ENCODE results near the gene DNAI7.
A peak's percentile ranks its signal among the peaks of the same experiment; 100 is the strongest.

Gene DNAI7

DNA sequence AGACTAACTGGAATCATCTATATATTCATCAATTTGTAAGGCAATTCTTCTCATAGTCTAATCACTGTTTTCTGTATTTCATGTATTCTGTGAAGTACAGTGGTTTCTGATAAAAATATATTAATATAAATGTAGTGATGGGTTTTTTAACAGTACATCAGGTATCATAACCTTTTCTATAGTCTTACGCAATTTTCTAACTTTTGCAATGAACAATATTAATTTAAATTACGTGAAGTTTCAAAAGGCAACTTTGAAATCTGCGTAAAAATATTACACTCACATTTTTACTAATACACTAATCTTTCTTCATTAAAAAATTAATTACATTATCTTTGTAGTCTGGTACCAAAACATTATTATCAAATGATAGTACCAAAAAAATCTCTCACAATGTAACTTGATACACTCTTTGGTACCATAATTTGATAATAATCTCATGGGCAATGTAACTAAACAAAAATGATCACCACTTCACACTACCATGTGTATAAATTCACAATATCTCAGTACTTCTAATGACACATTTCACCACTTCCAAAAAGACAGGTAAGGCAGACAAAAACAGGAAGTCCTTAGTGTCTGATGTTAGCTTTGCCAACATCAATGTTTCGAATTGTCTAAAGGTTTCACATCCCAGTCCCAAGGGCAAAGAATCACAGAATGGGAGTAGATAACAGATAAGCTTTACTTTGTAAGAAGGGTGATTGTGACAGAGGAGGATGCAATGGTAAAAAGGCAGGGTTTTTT, 8.7 kb downstream of the DNAI7 start:
- no peak for DNase-seq (ENCODE audit: low spot score)

DNA sequence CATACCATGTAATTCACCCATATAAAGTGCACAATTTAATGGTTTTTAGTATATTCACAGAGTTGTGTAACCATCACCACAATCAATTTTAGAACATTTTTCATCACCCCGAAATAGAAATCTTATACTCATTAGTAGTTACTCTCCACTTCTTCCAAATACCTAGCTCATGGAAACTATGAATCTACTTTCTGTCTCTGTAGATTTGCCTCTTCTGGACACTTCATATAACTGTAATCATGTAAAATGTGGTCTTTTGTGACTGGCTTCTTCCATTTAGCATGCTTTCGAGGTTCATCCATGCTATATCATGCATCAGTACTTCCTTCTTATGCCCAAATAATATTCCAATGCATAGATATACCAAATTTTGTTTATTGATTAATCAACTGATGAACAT, 10.8 kb downstream of the DNAI7 start:
- no peak for DNase-seq (ENCODE audit: low spot score)

- DNase-seq (ENCODE audit: low spot score): no peak
Observed at GRCh38 chr12:25182765-25183164, 12.2 kb downstream of the DNAI7 start.

DNA sequence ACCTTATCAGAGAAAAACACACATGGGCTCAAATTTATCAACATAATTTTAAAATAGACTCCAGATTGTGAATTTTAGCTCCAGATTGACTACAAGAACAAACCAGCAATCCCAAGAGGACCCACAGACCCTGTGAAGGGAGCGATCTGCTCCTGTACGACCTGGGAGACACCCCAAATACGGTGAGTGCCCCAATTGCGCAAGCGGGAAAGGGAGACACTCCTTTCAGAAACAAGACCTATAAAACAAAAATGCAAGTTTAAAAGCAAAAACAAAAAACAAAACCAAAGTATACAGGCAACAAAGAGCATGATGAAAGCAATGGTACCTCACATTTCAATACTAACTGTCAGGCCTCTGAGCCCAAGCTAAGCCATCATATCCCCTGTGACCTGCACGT, 32.1 kb downstream of the DNAI7 start:
- no peak for DNase-seq (ENCODE audit: low spot score)

DNA sequence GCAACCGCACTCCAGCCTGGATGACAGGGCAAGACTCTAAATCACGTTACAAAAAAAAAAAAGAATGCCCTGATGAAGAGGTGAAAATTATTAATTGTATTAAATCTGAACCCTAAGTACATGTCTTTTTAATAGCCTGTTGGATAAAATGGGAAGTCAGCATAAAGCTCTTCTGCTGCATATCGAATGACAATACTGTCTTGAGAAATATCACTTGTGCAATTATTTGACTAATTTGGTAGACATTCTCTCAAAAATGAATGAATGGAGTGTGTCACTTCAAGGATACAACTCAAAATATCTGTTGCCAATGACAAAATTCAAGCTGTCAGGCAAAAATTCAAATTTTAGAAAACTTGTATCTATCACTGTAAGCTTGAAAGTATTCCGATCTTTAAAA, 38.9 kb downstream of the DNAI7 start:
- DNase-seq (ENCODE audit: low spot score): no peak

DNA sequence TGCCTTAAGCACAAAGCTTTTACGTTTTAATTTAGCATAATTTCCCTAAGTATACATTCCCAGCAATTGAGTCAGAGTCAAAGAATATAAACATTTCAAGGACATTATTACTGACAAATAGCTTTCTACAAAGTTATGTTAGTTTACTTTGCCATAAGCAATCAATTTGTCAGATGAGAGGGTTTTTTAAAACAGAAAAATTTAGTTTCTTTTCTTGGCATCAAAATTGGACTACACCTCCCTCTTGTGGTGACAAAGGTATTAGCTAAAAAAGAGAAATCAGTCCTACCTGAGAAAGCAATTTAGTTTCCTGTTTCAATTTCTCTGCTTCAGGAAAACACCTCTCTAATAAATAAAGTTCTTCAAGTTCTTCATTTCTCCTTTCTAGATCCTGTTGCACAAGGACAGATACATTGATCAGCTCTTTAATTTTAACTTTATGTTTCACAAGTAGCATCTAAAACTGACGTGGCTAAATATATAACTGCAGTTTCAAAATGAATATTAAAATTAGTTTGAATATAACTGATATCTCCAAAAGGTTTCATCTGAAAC, 39.9 kb downstream of the DNAI7 start:
- peak; percentile 31 for DNase-seq (ENCODE audit: low spot score)

GRCh38 chr12:25152055-25152454, 42.9 kb downstream of the DNAI7 start:
- no peak for DNase-seq (ENCODE audit: low spot score)

- no peak for DNase-seq (ENCODE audit: low spot score)
Observed at GRCh38 chr12:25151476-25151875, 43.5 kb downstream of the DNAI7 start.

DNA sequence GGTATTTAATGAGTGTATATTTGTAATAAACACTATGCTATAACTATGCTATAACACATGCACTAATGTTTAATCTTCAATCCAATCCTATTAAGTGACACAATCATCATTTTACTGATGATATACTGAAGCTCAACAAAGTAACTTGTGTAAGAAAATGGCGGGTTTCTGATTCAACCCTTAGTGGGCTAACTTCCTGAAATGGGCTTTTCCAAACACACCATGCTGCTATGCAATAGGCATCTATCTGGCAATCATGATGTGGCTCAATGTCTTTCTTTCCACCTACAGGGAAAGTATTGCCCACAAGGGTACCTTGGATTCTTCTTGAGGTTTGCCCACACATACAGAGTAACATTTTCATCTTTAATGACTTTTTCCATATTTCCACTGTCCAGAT, 48.3 kb downstream of the DNAI7 start:
- DNase-seq (ENCODE audit: low spot score): no peak

DNA sequence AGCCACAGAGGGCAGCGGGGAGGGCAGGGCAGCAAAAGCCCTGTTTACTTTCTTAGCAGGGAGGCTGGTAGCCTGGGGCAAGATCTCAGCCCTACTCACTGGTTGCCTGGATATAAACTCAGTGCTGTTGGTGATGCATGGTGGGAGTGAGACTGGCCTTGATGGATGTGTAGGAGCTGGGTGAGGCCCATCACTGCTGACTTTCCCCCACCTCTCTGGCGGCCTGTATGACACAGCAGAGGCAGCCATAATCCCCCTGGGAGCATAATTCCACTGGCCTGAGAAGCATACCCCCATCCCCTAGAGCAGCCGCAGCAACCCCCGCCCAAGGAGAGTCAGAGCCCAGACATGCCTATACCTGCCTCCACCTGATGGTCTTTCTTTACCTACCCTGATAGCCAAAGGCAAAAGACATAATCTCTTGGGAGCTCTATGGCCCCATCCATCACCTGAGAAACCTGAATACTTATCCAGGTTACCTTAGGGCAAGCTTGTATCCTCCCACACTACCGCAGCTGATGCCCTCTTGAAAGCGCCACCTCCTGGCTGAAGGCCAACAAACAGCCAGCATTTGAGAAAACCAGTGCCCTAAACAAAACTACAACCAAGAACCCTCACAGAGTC, 59.3 kb downstream of the DNAI7 start:
- DNase-seq (ENCODE audit: low spot score): no peak

DNA sequence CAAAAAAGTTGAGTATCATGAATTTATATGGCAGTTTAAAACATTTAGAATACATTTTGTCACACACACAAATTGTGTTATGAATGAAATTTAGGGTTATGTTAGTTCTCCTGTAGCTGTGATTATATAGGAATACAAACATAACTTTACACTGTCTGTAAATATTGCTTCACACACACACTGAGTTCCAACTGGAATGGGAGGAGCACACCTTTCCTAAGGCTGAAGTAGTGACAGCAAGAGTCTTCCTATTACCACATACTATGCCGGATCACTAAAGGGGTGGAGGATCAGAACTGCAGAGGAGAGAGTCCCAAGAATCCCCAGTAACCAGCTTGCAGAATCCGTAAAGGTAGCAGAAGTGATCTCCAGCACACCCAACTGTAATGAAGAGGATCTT, 63.7 kb downstream of the DNAI7 start:
- no peak for DNase-seq (ENCODE audit: low spot score)

DNA sequence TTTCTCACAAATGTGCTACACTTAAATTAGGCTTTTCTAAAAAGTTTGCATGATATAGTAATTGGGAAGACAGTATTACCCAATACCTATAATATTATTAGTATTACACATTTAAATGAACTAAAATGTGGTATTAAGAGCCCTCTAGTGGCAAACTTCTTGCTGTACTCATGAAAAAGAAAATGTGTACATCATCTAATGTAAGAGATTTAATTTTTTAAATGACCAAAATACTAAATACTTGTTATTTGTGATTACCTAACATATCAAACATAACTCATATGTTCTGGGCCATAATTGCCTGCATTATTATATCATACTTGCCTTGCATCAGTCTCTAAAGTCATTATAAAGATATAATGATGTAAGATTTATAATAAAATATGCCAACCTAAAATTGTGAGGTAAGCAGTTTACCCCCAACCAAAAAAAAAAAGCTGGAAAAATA, 64.2 kb downstream of the DNAI7 start:
- peak; percentile 34 for DNase-seq (ENCODE audit: low spot score)

GRCh38 chr12:25126746-25127145, 68.2 kb downstream of the DNAI7 start:
- DNase-seq (ENCODE audit: low spot score): no peak

- DNase-seq (ENCODE audit: low spot score): no peak
Observed at GRCh38 chr12:25126101-25126500, 68.9 kb downstream of the DNAI7 start.

DNA sequence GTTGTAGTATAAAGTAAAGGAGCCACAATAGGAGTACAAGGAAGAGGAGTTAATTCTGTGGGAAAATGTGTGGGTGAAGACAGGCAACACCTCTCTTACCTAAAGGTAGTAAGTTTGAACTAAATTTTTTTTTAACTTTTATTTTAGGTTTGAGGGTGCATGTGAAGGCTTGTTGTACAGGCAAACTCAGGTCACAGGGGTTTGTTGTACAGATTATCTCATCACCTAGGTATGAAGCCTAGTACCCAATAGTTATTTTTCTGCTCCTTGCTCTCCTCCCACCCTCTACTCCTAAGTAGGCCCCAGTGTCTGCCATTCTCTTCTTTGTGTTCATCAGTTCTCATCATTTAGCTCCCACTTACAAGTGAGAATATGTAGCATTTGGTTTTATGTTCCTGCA, 70.5 kb downstream of the DNAI7 start:
- no peak for DNase-seq (ENCODE audit: low spot score)

DNA sequence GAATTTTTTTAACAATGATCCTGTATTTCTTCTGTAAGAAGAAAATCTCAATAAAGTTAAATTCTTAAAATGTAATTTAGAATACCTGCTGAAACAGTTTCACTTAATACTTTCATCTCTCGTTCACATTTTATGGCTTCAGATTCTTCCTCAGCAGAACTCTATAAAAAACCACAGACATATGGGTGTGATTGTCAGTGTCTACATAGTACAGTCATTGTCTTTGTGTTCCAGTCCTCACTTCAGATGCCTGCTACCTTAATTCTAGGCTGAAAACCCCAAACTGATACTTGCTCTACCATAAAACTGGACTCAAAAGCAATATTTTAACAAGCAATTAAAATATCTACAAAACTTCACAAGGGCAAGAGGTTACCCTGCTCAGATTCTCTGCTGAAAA, 71.8 kb downstream of the DNAI7 start:
- no peak for DNase-seq (ENCODE audit: low spot score)

DNA sequence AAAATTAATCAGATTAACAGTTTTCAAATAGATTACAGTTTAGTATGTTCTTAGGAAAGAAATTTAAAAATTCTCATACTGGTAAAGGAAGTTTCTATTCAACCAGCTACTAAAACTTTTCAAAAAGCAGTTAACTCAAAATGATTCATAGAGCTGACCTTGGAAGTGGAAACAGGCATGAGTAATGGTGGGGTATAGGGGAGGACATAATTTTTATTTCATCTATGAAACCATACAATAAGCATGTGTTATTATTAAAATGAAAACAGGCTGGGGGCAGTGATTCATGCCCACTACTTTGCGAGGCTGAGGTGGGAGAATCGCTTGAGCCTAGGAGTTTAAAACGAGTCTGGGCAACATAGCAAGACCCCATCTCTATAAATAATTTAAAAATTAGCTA, 73.0 kb downstream of the DNAI7 start:
- DNase-seq (ENCODE audit: low spot score): no peak

DNA sequence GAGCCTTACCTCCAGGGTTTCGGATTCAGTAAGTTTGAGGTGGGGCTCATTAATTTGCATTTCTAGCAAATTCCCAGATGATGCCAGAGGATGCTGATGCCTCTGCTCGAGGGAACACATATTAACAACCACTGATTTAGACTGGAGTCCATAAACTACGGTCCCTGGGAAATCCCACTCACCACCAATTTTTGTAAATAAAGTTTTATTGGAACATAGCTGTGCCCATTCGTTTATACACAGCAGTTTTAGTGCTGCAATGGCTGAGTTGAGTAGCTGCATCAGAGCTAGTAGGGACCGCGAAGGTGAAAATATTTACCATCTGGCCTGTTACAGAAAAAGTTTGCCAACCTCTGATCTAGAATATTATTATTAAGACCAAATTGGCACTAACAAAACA, 73.8 kb downstream of the DNAI7 start:
- DNase-seq (ENCODE audit: low spot score): no peak

GRCh38 chr12:25119020-25119419, 75.9 kb downstream of the DNAI7 start:
- DNase-seq (ENCODE audit: low spot score): no peak

DNA sequence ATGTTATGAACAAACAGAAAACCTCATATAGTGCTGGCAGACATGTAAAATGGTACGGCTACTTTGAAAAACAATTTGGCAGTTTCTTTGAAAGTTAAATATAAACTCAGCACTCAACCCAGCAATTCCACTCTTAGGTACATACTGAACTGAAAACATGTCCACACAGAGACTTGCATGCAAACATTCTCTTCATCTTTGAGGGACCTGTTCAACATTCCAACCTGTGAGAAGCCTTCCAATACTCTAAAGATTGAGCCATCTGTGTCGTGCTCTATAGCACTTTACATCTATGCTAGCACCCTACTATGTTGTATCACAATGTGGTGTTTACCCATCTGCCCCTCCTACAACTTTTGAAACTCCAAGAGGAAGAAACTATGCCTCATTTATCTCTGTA, 79.3 kb downstream of the DNAI7 start:
- no peak for DNase-seq (ENCODE audit: low spot score)

- no peak for DNase-seq (ENCODE audit: low spot score)
Observed at GRCh38 chr12:25113651-25114050, 81.3 kb downstream of the DNAI7 start.

DNA sequence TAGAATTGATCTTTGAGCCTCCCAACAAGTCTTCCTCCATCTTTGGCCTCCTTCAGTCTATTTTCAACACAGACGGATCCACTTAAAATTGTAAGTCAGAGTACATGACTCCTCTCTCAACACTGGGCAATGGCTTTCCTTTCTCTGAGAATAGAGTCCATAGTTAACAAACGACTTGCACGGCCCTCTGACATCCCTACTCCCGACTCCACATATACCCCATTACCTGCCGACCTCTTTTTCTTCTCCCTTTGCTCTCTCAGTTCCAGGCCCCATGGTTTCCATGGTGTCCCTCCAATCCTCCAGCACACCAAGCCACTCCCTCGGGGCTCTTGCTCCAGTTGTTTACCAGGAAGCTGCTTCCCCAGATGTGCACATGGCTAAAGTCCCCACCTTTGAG, 84.7 kb downstream of the DNAI7 start:
- DNase-seq (ENCODE audit: low spot score): no peak

GRCh38 chr12:25107920-25108319, 87.0 kb downstream of the DNAI7 start:
- no peak for DNase-seq (ENCODE audit: low spot score)

All from SK-N-DZ (cell line).